Measurements from ENCODE around the gene TOP1.

The TOP1 gene

GRCh38 chr20:41003143-41003935, 25.3 kb upstream of the TOP1 start (continued):
- TF ChIP-seq ZBTB11 (tag by site-specific recombination; conservative IDR thresholded peaks at IDR 0.05; ENCODE audit: low read depth) (0 out of 2 replicates have a peak, but pooled peaks have one; percentile 11), ZNF518A (tag by site-specific recombination; conservative IDR thresholded peaks at IDR 0.05; ENCODE audit: low read depth) (peak; percentile 34; the same call in 1 of the 2 replicates), ZNF544 (tag by site-specific recombination; IDR thresholded peaks at IDR 0.05) (no peak), ZEB2 (tag by site-specific recombination; IDR thresholded peaks at IDR 0.05) (peak; percentile 85), EGR2 (tag by site-specific recombination; IDR thresholded peaks at IDR 0.05; ENCODE audit: low read depth) (no peak), ZBTB1 (tag by site-specific recombination; IDR thresholded peaks at IDR 0.05) (no peak), ZNF664 (tag by site-specific recombination; IDR thresholded peaks at IDR 0.05) (no peak), ZNF449 (tag by site-specific recombination; IDR thresholded peaks at IDR 0.05) (peak; percentile 100), ZIC2 (tag by site-specific recombination; IDR thresholded peaks at IDR 0.05) (peak; percentile 45), TSHZ1 (tag by site-specific recombination; IDR thresholded peaks at IDR 0.05; ENCODE audit: borderline replicate concordance) (peak; percentile 11; the same call in 1 of the 2 replicates), GLI4 (tag by site-specific recombination; IDR thresholded peaks at IDR 0.05) (no peak), ZNF341 (tag by site-specific recombination; IDR thresholded peaks at IDR 0.05; ENCODE audit: low read depth) (no peak), ZNF23 (tag by site-specific recombination; IDR thresholded peaks at IDR 0.05; ENCODE audit: borderline replicate concordance) (no peak), ATF2 (tag by site-specific recombination; IDR thresholded peaks at IDR 0.05; ENCODE audit: low read depth) (0 out of 2 replicates have a peak, but pooled peaks have one; percentile 26), OVOL3 (tag by site-specific recombination; IDR thresholded peaks at IDR 0.05) (peak; percentile 37; the same call in 1 of the 2 replicates), ZNF654 (tag by site-specific recombination; IDR thresholded peaks at IDR 0.05; ENCODE audit: low read depth) (no peak; the same call in 1 of the 2 replicates), KLF10 (tag by site-specific recombination; IDR thresholded peaks at IDR 0.05) (peak; percentile 43), ZNF114 (tag by site-specific recombination; IDR thresholded peaks at IDR 0.05) (no peak), TCF7L2 (IDR thresholded peaks at IDR 0.05; ENCODE audit: borderline replicate concordance, low read depth, low read length) (no peak), ZBTB21 (tag by site-specific recombination; IDR thresholded peaks at IDR 0.05) (0 out of 2 replicates have a peak, but pooled peaks have one; percentile 38), KLF9 (tag by site-specific recombination; IDR thresholded peaks at IDR 0.05; ENCODE audit: low read depth) (no peak; the same call in 1 of the 2 replicates), MZF1 (tag by site-specific recombination; IDR thresholded peaks at IDR 0.05; ENCODE audit: borderline replicate concordance) (peak; percentile 12; the same call in 1 of the 2 replicates), ZSCAN16 (tag by site-specific recombination; IDR thresholded peaks at IDR 0.05) (no peak), ZNF335 (tag by site-specific recombination; conservative IDR thresholded peaks at IDR 0.05) (peak; percentile 74)

Data from HEK293 (cell line).